SK-N-SH (cell line): Measurements from ENCODE around the gene KLRC3. TPM values are rescaled to one million over a fixed set of nuclear protein-coding genes. Genes with fewer than 3 reads are reported as not detected.
"Not testable (repeated sequence)": the region's sequence is repeated elsewhere in the genome, so short reads cannot be mapped to it uniquely, and the experiment has no call there.

Experiments used
- CTCF ChIA-PET: fragments of 300-600, 350-600 bp; formaldehyde crosslinking; extraction: SDS; loops from one replicate; lab custom pipeline; 2021; lab: Yijun Ruan, JAX
- POLR2A ChIA-PET: fragments of 350-600 bp; sonication (Branson Sonifier 250); formaldehyde crosslinking; extraction: SDS; loops from one replicate; lab custom pipeline; 2020; ENCODE audit warnings: antibody characterized with exemption, inconsistent platforms; lab: Yijun Ruan, JAX
- DNase-seq: peaks from one replicate; pipeline ENCODE4 v3.0.0; 2012
- H2AFZ ChIP-seq: fragments of 200-600 bp; sonication (generic); 2 replicates; pipeline ENCODE4 v1.8.1; 2016; ENCODE audit warnings: antibody characterized with exemption, mild to moderate bottlenecking, low read depth
- H3F3A ChIP-seq: fragments of 200-600 bp; sonication (generic); replicated peaks from 2 replicates; pipeline ENCODE3; 2016; ENCODE audit warnings: antibody characterized with exemption, mild to moderate bottlenecking; ENCODE audit not compliant: insufficient read depth
- H3K27ac ChIP-seq, 2 experiments: fragments of 200-500 bp in 1 of 2; fragments of 200-600 bp in 1 of 2; sonication (Bioruptor generic) in 1 of 2; sonication (generic), shearing (Covaris generic) in 1 of 2; 2 replicates each; pipeline versions ENCODE4 v1.5.1 to v1.6.1; 2014 to 2016; ENCODE audit warnings: low read depth in 2 of 2, inconsistent platforms in 1 of 2, low read length in 1 of 2, mild to moderate bottlenecking in 1 of 2, mixed read lengths in 1 of 2
- H3K27me3 ChIP-seq: fragments of 200-600 bp; sonication (generic), shearing (Covaris generic); 2 replicates; pipeline ENCODE4 v1.6.1; 2016; ENCODE audit warnings: mixed run types; ENCODE audit not compliant: insufficient read depth
- H3K36me3 ChIP-seq, 2 experiments: fragments of 200-500 bp in 1 of 2; fragments of 200-600 bp in 1 of 2; sonication (Bioruptor generic) in 1 of 2; sonication (generic) in 1 of 2; replicated peaks in 1 of 2; 2 replicates each; pipeline versions ENCODE3 to v1.5.1; 2014 to 2016; ENCODE audit warnings: low read length in 1 of 2, mild to moderate bottlenecking in 1 of 2; ENCODE audit not compliant: insufficient read depth in 2 of 2, control insufficient read depth in 1 of 2
- H3K4me1 ChIP-seq, 2 experiments: fragments of 200-500 bp in 1 of 2; fragments of 200-600 bp in 1 of 2; sonication (Bioruptor generic) in 1 of 2; sonication (generic), shearing (Covaris generic) in 1 of 2; 2 replicates each; pipeline versions ENCODE4 v1.5.1 to v1.6.1; 2014 to 2016; ENCODE audit warnings: low read depth in 1 of 2, low read length in 1 of 2, mixed run types in 1 of 2; ENCODE audit not compliant: insufficient read depth in 2 of 2, control insufficient read depth in 1 of 2
- H3K4me2 ChIP-seq: fragments of 200-600 bp; sonication (generic), shearing (Covaris generic); 2 replicates; pipeline ENCODE4 v1.6.1; 2017; ENCODE audit warnings: mixed run types
- H3K4me3 ChIP-seq, 2 experiments: fragments of 200-500 bp in 1 of 2; fragments of 200-600 bp in 1 of 2; sonication (Bioruptor generic) in 1 of 2; sonication (generic), shearing (Covaris generic) in 1 of 2; 2 replicates each; pipeline versions ENCODE4 v1.5.1 to v1.8.1; 2014 to 2016; ENCODE audit warnings: low read depth in 2 of 2, inconsistent platforms in 1 of 2, low read length in 1 of 2, mild to moderate bottlenecking in 1 of 2, mixed read lengths in 1 of 2, moderate library complexity in 1 of 2
- H3K79me2 ChIP-seq: fragments of 200-600 bp; sonication (generic); 2 replicates; pipeline ENCODE4 v1.8.1; 2017; ENCODE audit warnings: mild to moderate bottlenecking; ENCODE audit not compliant: insufficient read depth
- H3K9ac ChIP-seq: fragments of 200-600 bp; sonication (generic); 2 replicates; pipeline ENCODE4 v1.6.1; 2017; ENCODE audit warnings: mixed run types
- H3K9me2 ChIP-seq: fragments of 200-600 bp; sonication (generic); 2 replicates; pipeline ENCODE4 v1.6.1; 2017; ENCODE audit warnings: mixed run types
- H3K9me3 ChIP-seq: fragments of 200-600 bp; sonication (generic); 2 replicates; pipeline ENCODE4 v1.6.1; 2017; ENCODE audit warnings: mixed run types, mild to moderate bottlenecking, moderate library complexity
- H4K20me1 ChIP-seq: fragments of 200-600 bp; sonication (generic); 2 replicates; pipeline ENCODE4 v1.6.1; 2017; ENCODE audit warnings: mild to moderate bottlenecking, mixed run types; ENCODE audit not compliant: insufficient read depth
- CHD2 ChIP-seq: fragments of 150-350 bp; IDR thresholded peaks from 2 replicates; pipeline ENCODE4 v1.6.1; 2018; ENCODE audit warnings: low read length; ENCODE audit not compliant: partially characterized antibody
- EP300 ChIP-seq, 2 experiments: IDR thresholded peaks; 2 replicates each; pipeline versions ENCODE4 v1.4.0 to v1.6.1; 2012; ENCODE audit warnings: borderline replicate concordance in 1 of 2, low read depth in 1 of 2, low read length in 1 of 2
- EZH2phosphoT487 ChIP-seq: fragments of 200-600 bp; sonication (generic); IDR thresholded peaks from 2 replicates; pipeline ENCODE4 v1.6.1; 2017; ENCODE audit warnings: low read depth, mixed run types, mild to moderate bottlenecking, antibody characterized with exemption, moderate library complexity, borderline replicate concordance
- FOSL2 ChIP-seq: IDR thresholded peaks from 2 replicates; pipeline ENCODE4 v1.4.0; 2012; ENCODE audit warnings: low read depth, mild to moderate bottlenecking, moderate library complexity, borderline replicate concordance
- GATA2 ChIP-seq: sonication (generic); formaldehyde crosslinking; IDR thresholded peaks from 2 replicates; pipeline ENCODE4 v1.5.0; 2020; ENCODE audit warnings: mild to moderate bottlenecking, missing genetic modification reagents
- MXI1 ChIP-seq: IDR thresholded peaks from 2 replicates; pipeline ENCODE4 v1.6.1; 2012; ENCODE audit warnings: mild to moderate bottlenecking, low read depth, low read length, improper control_type of control experiment
- RAD21 ChIP-seq: IDR thresholded peaks from 2 replicates; pipeline ENCODE4 v1.6.1; 2012; ENCODE audit warnings: mild to moderate bottlenecking, low read length
- SIN3A ChIP-seq: IDR thresholded peaks from 2 replicates; pipeline ENCODE4 v1.6.1; 2012; ENCODE audit warnings: low read depth, mild to moderate bottlenecking, low read length, moderate library complexity, borderline replicate concordance
- TCF12 ChIP-seq: IDR thresholded peaks from 2 replicates; pipeline ENCODE4 v1.4.0; 2012
- WGBS: methylation state at CpG from one replicate; pipeline ENCODE4 v1.1.6; 2017; ENCODE audit warnings: low lambda C conversion rate; 5-methylcytosine and 5-hydroxymethylcytosine counted together
- polyA plus RNA-seq, 3 experiments: library from polyadenylated mRNA; depleted of rRNA; stranded (reverse); fragments of >200 nt; gene quantifications; 2 replicates each; pipeline ENCODE4 v1.2.3, GENCODE V29; 2012
- TF ChIP-seq, protein P1 (sequence below): fragments of 150-350 bp; IDR thresholded peaks from 2 replicates; pipeline ENCODE4 v1.6.1; 2016; ENCODE audit warnings: mild to moderate bottlenecking, low read depth, low read length
- TF ChIP-seq, protein P2 (sequence below): IDR thresholded peaks from 2 replicates; pipeline ENCODE4 v1.4.0; 2012; ENCODE audit warnings: low read depth, borderline replicate concordance
- TF ChIP-seq, protein P3 (sequence below): IDR thresholded peaks from 2 replicates; pipeline ENCODE4 v1.6.1; 2012; ENCODE audit warnings: mild to moderate bottlenecking, low read depth, low read length, moderate library complexity
- TF ChIP-seq, protein P4 (sequence below): IDR thresholded peaks from 2 replicates; pipeline ENCODE4 v1.4.0; 2012; ENCODE audit warnings: low read depth, borderline replicate concordance

KLRC3 gene
- polyA plus RNA-seq, 1 of the 3 experiments (the other 2 are of a cell fraction) = not detected

DNA sequence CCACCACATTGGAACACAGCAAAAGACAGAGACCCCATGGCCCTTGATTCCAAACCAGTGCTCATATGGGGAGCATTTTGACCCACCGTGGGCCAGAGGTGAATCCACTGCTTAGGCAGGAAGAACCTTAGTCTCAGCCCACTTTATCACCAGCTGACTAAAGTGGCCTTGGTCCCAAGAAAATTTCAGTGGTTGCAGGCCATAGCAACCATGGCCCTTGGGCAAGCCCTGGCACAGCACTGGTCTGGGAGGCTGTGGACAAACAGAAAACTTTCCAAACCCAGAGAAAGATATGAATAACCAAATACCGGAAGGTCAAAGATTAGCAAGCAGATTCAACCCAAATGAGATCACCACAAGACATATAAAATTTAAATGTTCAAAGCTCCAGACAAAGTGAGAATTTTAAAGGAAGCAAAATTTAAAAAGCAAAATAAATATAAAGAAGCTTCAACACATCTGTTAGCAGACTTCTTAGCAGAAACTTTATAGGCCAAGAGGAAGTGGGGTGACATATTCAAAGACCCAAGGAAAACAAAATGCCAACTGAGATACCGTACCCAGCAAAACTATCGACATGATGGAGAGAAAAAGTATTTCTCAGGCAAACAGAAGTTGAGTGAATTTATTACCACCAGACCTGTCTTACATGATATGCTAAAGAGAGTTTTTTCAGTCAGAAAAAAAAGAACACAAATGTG is 38.3 kb downstream of the KLRC3 start:
- DNase-seq = no peak
- Histone ChIP-seq H3F3A (no peaks in the 10 kb centered on the region), H3K4me1 (no peaks in the 10 kb centered on the region), H3K79me2 (no peaks in the 10 kb centered on the region), H4K20me1 (no peaks in the 10 kb centered on the region), H2AFZ (no peak overlapping the region), H3K27me3 (no peaks in the 10 kb centered on the region), H3K9me2 (no peaks in the 10 kb centered on the region), H3K9ac (no peak overlapping the region), H3K4me3 (no peak overlapping the region), H3K36me3 (no peaks in the 10 kb centered on the region), H3K27ac (no peak overlapping the region), H3K9me3 (no peaks in the 10 kb centered on the region), H3K4me2 (no peak overlapping the region)
- TF ChIP-seq CHD2 (no peak), GATA2 (no peak), SIN3A (no peak), RAD21 (no peak)
- POLR2A ChIA-PET = no interaction called here
- WGBS = 64% methylated on average over 3 of the region's 4 CpGs
- CTCF ChIA-PET = no interaction called here

DNA sequence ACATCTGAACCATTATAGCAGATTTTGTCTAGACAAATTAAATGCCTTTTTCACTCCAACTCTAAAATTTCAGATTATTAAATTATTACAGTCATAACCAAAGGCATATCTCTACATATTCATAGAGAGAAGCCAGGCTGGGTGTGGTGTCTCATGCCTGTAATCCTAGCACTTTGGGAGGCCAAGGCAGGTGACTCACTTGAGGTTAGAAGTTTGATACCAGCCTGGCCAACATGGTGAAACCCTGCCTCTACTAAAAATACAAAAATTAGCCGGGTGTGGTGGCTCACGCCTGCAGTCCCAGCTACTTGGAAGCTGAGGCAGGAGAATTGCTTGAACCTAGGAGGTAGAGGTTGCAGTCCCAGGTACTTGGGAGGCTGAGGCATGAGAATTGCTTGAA is 41.7 kb downstream of the KLRC3 start:
- WGBS = 10% methylated on average over 2 of the region's 2 CpGs
- H3K9me3 ChIP-seq, H3K4me1 ChIP-seq, H3K9ac ChIP-seq, H3K36me3 ChIP-seq, H3K4me3 ChIP-seq, H3K27me3 ChIP-seq, H3K9me2 ChIP-seq, CTCF ChIA-PET, H3K27ac ChIP-seq, H3K79me2 ChIP-seq, H3F3A ChIP-seq, H3K4me2 ChIP-seq, POLR2A ChIA-PET, H2AFZ ChIP-seq, H4K20me1 ChIP-seq, DNase-seq: not testable (repeated sequence)

DNA sequence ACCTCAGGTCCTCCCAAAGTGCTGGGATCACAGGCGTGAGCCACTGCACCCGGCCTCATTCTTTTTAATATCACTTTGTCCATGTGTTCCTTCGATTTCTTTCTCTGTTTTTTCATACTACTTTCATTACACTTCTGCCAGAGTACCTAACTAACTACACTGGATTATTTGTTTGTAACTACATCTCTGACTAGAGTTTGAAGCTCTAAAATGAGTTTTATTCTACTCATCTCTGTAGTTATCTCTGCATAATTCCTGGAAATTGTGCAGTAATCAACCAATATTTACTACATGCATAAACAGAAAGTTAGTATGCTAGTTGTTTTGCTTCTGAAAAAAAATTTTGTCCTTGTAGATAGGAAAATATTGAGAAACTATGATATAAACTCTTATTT is 45.8 kb downstream of the KLRC3 start:
- Histone ChIP-seq H4K20me1 (no peaks in the 10 kb centered on the region), H3K36me3 (no peaks in the 10 kb centered on the region), H3K79me2 (no peaks in the 10 kb centered on the region), H3K4me2 (no peak overlapping the region), H3F3A (no peaks in the 10 kb centered on the region), H3K9me3 (no peaks in the 10 kb centered on the region), H3K9ac (no peak overlapping the region), H3K27ac (no peak overlapping the region), H3K4me1 (no peaks in the 10 kb centered on the region), H2AFZ (no peak overlapping the region), H3K4me3 (no peak overlapping the region), H3K27me3 (peaks cover 22% of the 10 kb centered on the region; the same call in 1 of the 2 replicates), H3K9me2 (no peaks in the 10 kb centered on the region)
- 9% methylated on average over 3 of the region's 3 CpGs for WGBS
- DNase-seq = no peak
- ChIA-PET CTCF (no interaction called here), POLR2A (no interaction called here)
- TF ChIP-seq SIN3A = no peak
- TF ChIP-seq, protein P1, sequence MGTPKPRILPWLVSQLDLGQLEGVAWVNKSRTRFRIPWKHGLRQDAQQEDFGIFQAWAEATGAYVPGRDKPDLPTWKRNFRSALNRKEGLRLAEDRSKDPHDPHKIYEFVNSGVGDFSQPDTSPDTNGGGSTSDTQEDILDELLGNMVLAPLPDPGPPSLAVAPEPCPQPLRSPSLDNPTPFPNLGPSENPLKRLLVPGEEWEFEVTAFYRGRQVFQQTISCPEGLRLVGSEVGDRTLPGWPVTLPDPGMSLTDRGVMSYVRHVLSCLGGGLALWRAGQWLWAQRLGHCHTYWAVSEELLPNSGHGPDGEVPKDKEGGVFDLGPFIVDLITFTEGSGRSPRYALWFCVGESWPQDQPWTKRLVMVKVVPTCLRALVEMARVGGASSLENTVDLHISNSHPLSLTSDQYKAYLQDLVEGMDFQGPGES = no peak
- no peak for TF ChIP-seq EZH2phosphoT487
- TF ChIP-seq TCF12 = no peak
- TF ChIP-seq, protein P2, sequence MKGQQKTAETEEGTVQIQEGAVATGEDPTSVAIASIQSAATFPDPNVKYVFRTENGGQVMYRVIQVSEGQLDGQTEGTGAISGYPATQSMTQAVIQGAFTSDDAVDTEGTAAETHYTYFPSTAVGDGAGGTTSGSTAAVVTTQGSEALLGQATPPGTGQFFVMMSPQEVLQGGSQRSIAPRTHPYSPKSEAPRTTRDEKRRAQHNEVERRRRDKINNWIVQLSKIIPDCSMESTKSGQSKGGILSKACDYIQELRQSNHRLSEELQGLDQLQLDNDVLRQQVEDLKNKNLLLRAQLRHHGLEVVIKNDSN = no peak
- TF ChIP-seq FOSL2 = no peak
- TF ChIP-seq EP300 (IDR thresholded peaks at IDR 0.05; ENCODE audit: borderline replicate concordance in 1 of 2, low read depth in 1 of 2, low read length in 1 of 2) = no peak
- TF ChIP-seq, protein P3, sequence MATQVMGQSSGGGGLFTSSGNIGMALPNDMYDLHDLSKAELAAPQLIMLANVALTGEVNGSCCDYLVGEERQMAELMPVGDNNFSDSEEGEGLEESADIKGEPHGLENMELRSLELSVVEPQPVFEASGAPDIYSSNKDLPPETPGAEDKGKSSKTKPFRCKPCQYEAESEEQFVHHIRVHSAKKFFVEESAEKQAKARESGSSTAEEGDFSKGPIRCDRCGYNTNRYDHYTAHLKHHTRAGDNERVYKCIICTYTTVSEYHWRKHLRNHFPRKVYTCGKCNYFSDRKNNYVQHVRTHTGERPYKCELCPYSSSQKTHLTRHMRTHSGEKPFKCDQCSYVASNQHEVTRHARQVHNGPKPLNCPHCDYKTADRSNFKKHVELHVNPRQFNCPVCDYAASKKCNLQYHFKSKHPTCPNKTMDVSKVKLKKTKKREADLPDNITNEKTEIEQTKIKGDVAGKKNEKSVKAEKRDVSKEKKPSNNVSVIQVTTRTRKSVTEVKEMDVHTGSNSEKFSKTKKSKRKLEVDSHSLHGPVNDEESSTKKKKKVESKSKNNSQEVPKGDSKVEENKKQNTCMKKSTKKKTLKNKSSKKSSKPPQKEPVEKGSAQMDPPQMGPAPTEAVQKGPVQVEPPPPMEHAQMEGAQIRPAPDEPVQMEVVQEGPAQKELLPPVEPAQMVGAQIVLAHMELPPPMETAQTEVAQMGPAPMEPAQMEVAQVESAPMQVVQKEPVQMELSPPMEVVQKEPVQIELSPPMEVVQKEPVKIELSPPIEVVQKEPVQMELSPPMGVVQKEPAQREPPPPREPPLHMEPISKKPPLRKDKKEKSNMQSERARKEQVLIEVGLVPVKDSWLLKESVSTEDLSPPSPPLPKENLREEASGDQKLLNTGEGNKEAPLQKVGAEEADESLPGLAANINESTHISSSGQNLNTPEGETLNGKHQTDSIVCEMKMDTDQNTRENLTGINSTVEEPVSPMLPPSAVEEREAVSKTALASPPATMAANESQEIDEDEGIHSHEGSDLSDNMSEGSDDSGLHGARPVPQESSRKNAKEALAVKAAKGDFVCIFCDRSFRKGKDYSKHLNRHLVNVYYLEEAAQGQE = no peak
- TF ChIP-seq, protein P4, sequence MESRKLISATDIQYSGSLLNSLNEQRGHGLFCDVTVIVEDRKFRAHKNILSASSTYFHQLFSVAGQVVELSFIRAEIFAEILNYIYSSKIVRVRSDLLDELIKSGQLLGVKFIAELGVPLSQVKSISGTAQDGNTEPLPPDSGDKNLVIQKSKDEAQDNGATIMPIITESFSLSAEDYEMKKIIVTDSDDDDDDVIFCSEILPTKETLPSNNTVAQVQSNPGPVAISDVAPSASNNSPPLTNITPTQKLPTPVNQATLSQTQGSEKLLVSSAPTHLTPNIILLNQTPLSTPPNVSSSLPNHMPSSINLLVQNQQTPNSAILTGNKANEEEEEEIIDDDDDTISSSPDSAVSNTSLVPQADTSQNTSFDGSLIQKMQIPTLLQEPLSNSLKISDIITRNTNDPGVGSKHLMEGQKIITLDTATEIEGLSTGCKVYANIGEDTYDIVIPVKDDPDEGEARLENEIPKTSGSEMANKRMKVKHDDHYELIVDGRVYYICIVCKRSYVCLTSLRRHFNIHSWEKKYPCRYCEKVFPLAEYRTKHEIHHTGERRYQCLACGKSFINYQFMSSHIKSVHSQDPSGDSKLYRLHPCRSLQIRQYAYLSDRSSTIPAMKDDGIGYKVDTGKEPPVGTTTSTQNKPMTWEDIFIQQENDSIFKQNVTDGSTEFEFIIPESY = no peak
- no peak for TF ChIP-seq MXI1
- no peak for TF ChIP-seq CHD2
